ENCODE measurements around the gene ADH4.
"Not testable (repeated sequence)": the region's sequence is repeated elsewhere in the genome, so short reads cannot be mapped to it uniquely, and the experiment has no call there.

The ADH4 gene

DNA sequence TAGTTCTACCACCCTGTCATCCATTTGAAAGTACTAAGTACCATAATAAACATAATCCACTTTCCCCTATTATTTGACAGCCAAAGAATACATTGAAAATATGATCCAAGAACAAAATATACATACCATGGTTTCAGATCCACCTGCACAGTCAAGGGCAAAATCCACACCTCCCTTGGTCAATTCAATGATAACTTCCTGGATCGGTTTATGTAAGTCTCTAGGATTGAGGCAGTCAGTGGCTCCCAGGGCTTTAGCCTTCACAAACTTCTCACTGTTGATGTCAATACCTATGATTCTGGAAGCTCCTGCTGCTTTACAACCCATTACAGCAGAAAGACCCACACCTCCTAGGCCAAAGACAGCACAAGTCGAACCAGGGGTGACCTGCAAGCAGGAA is 12.7 kb downstream of the ADH4 start:
- no peak for DNase-seq

DNA sequence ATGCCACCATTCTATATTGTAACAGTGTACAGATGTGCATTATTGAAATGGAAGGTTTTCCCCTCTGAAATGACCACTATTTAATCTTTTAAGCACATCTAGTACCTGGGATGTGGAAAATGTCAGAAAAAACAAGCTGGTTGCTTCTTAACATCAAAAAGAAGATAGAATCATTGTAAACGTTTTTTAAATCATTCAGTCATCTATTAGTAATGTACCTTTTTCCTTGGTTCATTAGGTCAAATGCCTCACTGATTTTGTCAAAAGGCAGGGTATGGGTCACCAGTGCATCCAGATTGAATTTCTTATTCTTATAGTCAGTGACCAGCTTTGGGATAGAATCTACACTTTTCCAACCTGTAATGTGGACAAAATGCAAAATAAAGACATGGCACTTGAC is 17.7 kb downstream of the ADH4 start:
- DNase-seq, result no peak

DNA sequence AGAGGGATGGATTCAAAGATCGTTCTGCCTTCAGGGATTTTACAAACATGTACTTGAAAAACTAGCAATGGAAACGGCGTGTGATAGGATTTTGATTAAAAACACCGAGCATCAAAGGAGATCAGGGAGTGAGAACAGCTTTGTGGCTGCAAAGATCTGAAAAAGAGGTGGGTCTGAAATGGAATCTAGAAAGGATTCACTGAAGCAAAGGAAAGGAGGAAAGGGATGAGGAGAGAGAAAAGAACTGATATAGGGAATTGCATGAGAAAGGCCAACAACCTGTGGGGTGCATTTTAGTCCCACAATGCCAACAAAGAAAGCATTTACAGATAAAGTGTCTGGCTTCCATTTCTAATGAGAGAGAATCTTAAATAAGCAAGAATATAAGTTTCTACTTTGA is 23.1 kb downstream of the ADH4 start:
- DNase-seq, result no peak

DNA sequence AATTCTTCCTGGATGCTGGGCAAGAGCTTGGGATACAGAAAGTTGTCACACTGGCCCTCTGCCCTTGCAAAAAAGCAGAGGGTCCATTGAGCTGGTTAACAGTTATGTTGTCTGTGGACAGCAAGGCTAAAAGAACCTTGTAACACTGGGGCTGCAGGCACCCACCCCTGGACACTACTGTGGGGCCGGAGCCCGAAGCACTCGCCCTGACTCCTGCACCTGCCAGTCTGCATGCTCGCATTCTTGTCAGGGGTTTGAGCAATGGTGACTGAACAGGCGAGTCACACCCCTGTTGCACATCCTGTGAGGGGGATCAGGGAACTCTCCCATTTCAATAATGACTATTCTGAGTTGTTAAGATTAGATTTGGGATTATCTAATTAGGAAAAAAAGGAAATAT is 23.6 kb downstream of the ADH4 start:
- DNase-seq, result no peak

DNA sequence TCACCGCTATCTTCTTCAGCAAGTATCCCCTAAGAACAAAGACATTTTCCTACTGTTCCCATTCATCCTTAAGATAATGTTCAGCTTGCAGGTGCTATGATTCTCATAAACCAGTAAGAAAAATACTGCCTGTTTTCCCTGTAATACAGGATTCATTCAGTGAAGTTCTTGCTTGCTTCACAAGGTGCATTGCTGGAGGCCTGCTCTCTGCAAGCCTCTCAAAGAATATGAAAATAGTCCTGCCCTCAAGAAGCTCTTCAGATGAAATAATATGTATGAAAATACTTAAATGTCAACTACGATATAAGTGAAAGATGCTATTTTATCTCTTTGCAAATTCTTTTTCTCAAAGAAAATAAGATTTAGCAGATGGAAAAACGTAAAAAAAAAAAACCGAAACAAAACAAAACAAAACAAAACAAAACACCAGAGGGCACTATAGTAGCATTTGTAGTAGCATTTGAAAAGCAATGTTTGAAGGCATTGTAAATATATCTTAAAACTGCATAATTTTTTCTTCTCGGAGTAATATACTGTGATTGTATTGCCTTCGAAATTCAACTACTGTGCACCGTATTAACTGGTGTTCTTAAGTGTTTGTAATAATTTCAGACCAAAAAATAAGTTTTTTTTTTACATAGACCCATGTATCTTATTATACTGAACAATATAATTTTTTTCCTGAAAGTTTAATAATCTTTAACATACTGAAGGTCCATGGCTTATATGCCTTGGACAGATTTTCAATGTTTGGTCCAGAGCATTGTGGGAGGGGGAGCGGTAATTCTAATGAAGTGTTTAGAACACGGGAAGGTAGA is 26.0 kb downstream of the ADH4 start:
- DNase-seq, result no peak

DNA sequence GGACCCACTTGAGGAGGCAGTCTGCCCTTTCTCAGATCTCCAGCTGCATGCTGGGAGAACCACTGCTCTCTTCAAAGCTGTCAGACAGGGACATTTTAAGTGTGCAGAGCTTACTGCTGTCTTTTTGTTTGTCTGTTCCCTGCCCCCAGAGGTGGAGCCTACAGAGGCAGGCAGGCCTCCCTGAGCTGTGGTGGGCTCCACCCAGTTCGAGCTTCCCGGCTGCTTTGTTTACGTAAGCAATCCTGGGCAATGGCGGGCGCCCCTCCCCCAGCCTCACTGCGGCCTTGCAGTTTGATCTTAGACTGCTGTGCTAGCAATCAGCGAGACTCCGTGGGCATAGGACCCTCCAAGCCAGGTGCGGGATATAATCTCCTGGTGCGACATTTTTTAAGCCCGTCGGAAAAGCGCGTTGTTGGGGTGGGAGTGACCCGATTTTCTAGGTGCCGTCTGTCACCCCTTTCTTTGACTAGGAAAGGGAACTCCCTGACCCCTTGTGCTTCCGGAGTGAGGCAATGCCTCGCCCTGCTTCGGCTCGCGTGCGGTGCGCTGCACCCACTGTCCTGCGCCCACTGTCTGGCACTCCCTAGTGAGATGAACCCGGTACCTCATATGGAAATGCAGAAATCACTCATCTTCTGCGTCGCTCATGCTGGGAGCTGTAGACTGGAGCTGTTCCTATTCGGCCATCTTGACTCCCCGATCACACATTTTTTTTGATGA is 26.8 kb downstream of the ADH4 start:
- DNase-seq, result not testable (repeated sequence)

DNA sequence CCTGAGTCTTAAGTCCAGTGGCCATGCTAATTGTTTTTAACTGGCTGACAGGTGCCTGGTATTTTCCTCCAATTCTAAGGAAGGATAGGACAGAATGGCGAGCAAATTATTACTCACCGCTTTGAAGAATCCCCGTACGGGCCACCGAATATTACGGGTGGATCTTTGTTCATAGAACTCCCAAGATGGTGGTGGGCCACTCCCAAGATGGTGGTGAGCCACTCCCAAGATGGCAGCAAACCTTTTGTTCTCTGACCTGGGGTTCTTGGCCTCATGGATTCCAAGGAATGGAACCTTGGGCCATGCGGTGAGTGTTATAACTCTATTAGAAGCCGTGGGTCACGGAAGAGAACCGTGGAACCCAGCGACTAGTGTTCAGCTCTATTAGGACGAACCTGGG is 34.8 kb downstream of the ADH4 start:
- DNase-seq, result not testable (repeated sequence)

DNA sequence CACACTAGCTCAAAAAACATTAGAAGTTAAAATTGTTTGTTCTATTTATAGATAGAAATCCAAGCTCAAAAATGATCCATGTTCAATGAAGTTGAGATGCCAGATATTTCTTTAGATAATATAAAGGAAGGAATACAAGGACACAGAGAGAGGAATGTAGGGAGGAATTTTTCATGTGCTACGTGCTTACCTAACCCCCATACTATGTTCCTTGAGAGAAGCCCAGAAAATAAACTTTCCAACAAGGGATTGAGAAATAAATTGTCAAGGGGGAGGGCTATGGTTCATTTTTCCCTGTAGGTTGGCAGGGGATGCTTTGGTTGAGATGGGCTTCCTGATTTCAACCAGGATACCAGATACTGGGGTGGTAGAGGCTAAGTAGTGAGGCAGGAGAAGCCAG is 39.9 kb downstream of the ADH4 start:
- no peak for DNase-seq

DNA sequence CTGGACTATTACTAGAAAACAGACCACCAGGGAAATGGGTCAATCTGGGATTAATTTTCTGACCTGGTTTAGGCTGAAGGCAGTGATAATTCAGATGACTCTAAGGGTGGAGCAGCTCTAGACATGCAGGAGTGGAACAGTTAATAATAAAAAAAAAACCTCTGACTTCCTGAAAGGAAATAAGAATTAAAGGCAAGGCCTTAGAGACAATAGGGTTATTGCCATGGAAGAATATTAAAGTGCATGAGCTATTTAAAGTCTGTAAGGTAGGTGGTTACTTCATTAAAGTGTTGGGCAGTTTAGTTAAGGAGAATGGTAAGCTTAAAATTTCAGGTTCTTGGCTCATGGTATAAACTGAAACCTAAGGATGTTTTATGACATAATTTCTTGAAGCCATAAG is 40.9 kb downstream of the ADH4 start:
- no peak for DNase-seq

DNA sequence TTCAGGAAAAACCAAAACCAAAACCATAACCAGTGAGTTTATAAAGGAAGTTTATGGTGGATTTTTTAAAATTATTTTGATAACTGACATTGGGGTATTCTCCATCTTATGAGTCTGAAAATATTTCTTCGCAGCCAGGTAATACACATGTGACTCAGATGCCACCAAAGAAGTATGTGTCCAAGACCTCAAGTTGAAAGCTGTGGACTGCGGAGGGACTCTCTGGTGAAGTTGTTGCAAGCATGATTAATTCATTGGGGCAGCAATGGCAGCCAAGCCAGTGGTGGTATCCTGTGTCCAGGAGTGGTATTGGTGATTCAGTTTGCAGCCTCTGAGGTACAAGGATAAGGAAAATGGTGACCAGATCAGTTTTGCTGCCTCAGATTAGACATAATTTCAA is 41.5 kb downstream of the ADH4 start:
- no peak for DNase-seq

DNA sequence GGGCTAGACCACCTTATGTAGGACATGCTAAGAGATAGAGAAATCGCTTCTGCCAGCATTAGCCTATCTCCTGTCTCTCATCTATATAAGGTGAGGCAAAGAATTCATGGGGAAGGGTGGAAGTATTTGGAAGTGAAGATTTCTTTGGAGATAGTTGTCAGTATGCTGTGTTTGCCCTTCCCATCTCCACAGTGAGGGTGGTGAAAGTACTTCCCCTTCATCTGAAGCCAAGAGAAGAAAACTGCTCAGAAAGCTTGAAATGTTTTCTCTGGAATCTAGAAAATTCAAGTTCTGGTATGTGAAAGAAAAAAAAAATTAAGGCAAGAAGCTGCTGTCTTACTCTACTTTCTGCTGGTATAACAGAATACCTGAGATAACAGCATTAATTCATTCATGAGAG is 43.2 kb downstream of the ADH4 start:
- DNase-seq, result no peak

DNA sequence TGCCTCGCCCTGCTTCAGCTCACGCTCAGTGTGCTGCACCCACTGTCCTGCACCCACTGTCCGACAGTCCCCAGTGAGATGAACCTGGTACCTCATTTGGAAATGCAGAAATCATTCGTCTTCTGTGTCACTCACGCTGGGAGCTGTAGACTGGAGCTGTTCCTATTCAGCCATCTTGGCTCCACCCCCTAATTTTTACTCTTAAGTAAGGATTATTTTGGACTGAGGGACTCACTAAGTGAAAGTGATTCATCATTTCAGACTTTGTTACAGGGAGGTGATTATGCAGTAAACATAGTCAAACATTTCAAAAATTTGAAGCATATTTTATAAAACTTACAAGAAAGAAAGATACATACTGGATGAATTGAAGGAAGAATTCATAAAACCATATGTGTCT is 44.3 kb downstream of the ADH4 start:
- DNase-seq, result not testable (repeated sequence)

DNA sequence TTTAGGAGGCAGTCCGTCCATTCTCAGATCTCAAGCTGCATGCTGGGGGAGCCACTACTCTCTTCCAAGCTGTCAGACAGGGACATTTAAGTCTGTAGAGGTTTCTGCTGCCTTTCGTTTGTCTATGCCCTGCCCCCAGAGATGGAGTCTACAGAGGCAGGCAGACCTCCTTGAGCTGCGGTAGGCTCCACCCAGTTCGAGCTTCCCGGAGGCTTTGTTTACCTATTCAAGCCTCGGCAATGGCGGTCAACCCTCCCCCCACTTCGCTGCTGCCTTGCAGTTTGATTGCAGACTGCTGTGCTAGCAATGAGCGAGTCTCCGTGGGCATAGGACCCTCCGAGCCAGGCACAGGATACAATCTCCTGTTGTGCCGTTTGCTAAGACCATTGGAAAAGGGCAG is 44.8 kb downstream of the ADH4 start:
- DNase-seq, result no peak

DNA sequence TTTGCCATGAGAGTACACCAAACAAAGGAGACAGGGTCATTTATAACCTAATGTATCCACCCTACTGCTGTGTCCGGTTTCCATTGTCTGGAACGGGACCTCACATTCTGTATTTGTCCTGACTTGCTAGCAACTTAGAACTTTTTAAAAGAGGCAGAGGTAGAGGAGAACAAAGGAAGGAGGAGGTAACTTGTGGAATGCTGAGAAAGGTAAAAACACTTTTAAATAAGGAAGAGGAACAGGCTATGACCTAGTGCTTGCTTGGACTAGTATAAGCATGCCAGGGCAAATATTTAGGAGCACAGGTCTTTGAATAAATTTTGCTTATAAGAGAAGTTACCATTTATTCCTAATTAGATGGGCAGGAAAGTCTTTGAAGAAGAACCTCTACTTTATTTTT is 52.3 kb downstream of the ADH4 start:
- DNase-seq, result not testable (repeated sequence)

DNA sequence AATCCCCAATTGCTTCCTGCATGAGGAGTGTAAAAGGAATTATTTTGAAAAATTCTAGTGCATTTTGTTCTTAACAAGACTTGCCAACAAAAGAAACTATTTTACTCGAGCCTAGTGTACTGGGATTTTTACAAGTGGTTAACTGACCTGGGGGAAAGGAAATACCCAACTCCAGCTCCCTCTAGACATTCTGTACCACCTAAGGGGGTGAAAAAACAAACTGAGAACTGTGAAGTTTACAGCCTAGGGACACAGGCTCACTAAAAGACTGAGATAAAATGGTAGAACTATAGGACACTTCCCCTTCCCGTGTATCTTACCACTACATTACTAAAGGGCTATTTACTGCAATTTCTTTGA is 52.9 kb downstream of the ADH4 start:
- DNase-seq, result no peak

DNA sequence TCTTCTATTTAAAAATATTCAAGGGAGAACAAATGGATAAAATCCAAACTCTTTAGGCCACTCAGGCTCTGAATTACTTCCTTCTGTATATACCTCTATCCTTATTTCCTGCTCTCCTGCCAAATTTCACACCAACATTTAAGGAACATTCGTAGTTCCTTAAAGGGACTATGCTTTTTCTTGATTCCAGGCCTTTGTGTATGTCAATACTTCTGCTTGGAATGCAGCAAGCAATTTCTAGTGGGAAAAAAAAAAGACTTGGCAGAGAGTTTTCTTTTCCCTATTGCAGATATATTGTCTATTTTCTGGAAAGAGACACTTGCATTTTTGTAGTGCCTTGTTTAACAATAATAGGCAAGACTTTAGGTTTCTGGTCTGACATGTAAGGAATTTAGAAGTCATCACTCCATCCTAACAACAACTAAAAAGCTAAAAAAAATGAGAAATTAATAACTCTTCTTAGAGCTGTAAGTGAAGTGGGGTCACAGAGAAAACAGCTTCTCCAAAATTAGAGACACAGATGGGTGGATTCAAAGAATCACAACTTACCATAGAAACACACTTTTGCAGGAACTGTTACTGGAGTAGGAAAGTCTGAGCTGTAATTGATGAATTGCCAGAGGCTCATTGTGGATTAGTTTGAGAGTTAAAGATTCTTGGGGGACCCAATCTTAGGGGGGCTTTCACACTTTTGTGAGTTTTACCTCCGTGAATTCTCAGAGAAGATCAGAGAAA is 53.4 kb downstream of the ADH4 start:
- DNase-seq, result no peak

DNA sequence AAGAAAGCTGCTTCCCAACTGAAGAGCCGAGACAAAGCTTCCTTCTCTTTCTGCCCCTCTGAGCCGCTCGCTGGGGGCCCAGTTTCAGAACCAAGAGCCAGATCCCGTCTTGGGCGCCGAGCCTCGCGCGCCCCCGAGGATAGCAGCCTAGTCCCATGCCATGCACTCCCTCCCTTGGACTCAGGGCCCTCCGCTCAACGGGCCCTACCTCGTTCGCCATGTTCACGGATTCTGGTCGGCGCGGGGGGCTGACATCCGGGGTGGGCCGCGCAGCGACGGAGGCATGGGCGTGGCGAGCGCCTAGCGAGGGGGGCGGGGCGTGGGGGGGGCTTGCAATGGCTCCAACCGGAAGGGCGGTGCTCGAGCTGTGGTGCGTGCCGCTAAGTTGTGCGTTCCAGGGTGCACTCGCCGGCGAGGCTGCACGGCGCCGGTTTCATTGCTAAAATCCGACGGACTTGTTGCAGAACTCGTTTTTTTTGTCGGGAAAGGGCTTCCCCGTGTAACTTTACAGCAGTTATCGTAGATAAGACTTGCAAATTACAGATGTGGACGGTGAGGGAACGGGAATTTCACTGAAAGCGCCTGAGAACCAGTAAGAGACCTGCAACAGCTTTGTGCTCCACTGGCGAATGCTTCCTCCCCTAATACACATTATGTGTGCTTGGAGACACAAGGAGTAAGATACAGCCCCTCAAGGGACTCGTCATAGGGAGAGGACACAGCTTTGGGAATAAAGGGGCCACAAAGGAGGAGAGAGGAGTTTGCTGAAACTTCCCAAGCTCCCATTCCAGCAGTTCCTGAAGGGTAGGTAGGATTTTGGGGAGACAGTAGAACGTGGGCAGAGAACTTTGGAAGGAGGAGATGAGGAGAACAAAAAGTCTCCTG is 55.4 kb downstream of the ADH4 start, which contains the start of gene ADH5:
ADH5 (minus strand) TSS at position 308 of the 885 bp plus-strand sequence; CDS start at position 220, 88 bp downstream.
- no peak for DNase-seq

DNA sequence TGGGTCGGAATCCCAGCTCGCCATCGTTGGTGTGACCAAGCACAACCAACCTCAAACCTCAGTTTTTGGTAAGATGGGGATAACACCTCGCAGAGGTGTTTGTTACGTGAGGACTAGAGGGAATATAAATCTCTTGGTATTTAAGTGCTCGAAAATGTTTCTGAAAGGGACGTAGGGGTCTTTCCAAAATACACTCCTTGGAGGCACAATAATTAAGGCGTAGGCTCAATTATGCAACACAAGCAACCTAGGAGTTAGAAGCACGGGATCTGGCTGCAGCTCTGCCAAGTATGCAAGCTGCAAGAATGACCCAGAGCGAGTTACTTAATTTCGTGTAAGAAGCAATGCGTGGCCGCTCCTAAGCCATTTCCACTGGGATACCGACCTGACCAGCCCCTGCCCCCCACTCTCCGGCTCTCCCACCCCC is 56.1 kb downstream of the ADH4 start:
- no peak for DNase-seq

DNA sequence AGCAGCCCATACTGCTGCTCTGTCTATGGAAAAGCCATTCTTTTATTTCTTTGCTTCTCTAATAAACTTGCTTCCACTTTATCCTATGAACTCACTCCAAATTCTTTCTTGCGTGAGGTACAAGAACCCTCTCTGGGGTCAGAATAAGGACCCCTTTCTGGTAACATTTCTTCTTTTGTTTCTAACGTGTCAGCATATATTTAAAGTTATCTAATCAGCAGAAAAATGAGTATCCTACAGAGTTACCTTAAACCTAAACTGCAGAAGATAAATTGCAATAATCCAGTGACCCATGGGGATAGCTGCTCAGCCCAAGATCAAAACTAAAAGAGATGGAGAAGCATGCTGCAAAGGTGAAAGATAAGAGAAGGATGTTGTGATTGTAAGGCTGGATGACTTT is 59.5 kb downstream of the ADH4 start:
- no peak for DNase-seq

DNA sequence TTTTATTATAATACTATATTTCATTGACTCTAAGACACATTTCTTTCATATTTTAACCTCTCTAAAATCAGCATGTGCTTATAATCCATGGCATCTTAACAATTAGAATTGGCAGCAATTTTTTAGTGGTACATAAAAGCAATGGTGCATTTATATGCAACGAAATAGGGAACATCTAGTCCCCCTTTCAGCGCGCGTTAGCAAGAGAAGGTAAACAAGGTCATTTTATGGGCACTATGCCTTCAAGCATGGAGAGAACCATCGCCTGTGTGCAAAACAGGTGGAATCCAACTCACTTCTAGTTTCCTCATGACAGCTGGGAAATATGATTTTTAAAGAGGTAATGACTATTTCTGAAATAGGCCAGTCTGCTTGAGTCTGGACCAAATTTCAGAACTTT is 61.9 kb downstream of the ADH4 start:
- DNase-seq, result no peak

DNA sequence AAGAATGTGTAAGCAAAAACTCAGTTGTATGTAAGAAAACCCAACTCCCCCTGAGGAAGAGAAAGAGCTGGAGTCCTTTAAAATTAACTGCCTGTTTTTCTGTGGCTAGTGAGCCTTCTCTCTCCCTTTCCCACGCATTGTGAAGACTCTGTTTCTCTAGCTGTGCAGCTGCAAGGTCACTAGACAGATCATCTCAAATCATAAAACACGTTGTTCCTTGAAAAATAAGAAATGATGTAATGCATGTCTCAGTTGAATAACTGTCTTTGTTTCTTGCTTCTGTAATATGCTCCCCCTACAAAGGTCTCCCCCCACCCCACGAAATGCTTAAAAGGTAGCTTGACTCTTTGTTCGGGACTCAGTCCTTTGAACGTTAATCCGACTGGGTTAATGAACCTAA is 63.2 kb downstream of the ADH4 start:
- DNase-seq, result not testable (repeated sequence)

DNA sequence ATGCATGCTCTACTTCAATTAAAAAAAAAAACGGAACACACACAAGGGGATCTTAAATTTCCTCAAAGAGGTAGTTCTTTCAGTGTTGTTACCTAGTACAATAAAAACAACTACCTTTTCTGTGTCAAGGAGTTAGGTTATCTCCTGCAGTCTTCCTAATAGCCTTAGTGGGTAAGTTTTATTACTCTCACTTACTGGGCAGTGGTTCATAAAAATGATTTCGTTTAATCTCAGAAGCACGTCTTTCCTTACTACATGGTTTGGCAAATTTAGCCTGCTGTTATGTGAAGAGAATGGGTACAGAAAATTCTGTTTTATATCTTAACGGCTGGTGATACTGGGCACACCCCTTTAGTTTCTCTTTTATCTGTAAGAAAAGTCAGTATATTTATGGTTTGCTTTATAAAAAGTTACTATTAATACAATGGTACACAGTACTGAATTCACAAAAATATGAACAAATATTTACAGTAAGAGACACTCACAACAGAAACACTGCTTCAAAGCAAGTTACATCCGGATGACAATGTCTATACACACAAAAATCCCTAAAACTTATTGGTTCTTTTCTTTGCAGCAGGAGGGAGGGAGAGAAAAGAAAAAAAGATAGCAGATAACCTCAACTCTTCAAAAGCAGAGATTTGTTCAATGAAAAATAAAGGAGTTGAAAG is 64.3 kb downstream of the ADH4 start:
- DNase-seq, result no peak

Data from NCI-H524 treated with DMSO at 0.1 percent for 48 hours (cell line).